Muscle layer of duodenum (tissue), 2 donors: ENCODE results near the gene CCDC192.

Experiments
- H3K27ac ChIP-seq: one replicate; pipeline ENCODE4 v1.7.0; 2013; ENCODE audit warnings: mild to moderate bottlenecking, low read length
- H3K27me3 ChIP-seq: one replicate; pipeline ENCODE4 v1.7.0; 2013; ENCODE audit warnings: low read depth, mild to moderate bottlenecking, control low read depth, low read length
- H3K36me3 ChIP-seq, 2 donors: one replicate each; pipeline ENCODE4 v1.7.0; 2013; ENCODE audit warnings: low read length in 2 of 2, control low read depth in 1 of 2, mild to moderate bottlenecking in 1 of 2; ENCODE audit not compliant: insufficient read depth in 2 of 2, control insufficient read depth in 1 of 2
- H3K4me1 ChIP-seq, 2 donors: one replicate each; pipeline ENCODE4 v1.7.0; 2013; ENCODE audit warnings: low read length in 2 of 2, mild to moderate bottlenecking in 2 of 2, control low read depth in 1 of 2, moderate library complexity in 1 of 2; ENCODE audit not compliant: insufficient read depth in 2 of 2, control insufficient read depth in 1 of 2
- H3K4me3 ChIP-seq, 2 donors: one replicate each; pipeline ENCODE4 v1.7.0; 2013; ENCODE audit warnings: low read length in 2 of 2, low read depth in 1 of 2, mild to moderate bottlenecking in 1 of 2
- H3K9me3 ChIP-seq, 2 donors: one replicate each; pipeline ENCODE4 v1.7.0; 2013; ENCODE audit warnings: low read length in 2 of 2, control low read depth in 1 of 2, mild to moderate bottlenecking in 1 of 2; ENCODE audit not compliant: control insufficient read depth in 1 of 2
- donor health status: healthy.

CCDC192 gene

GRCh38 chr5:127680595-127680994, 22.6 kb upstream of the CCDC192 start:
- Histone ChIP-seq H3K27me3 (no peaks in the 10 kb centered on the region), H3K36me3 (no peaks in the 10 kb centered on the region), H3K4me3 (no peak overlapping the region)

GRCh38 chr5:127683008-127683407, 20.2 kb upstream of the CCDC192 start:
- H3K4me1 ChIP-seq: no peaks in the 10 kb centered on the region
- no peak overlapping the region for H3K4me3 ChIP-seq
- H3K27ac ChIP-seq: no peak overlapping the region
- no peaks in the 10 kb centered on the region for H3K36me3 ChIP-seq
- H3K9me3 ChIP-seq: no peaks in the 10 kb centered on the region
- H3K27me3 ChIP-seq: no peaks in the 10 kb centered on the region

More at GRCh38 chr5:127680595-127680994, 22.6 kb upstream of the CCDC192 start:
- Histone ChIP-seq H3K27ac (no peak overlapping the region), H3K4me1 (no peaks in the 10 kb centered on the region), H3K9me3 (no peaks in the 10 kb centered on the region)

- H3K4me1 ChIP-seq: no peaks in the 10 kb centered on the region
- H3K27ac ChIP-seq: no peak overlapping the region
- no peaks in the 10 kb centered on the region for H3K9me3 ChIP-seq
- H3K36me3 ChIP-seq: no peaks in the 10 kb centered on the region
- H3K4me3 ChIP-seq: no peak overlapping the region
- H3K27me3 ChIP-seq: no peaks in the 10 kb centered on the region
Measured at GRCh38 chr5:127684726-127685467, 18.3 kb upstream of the CCDC192 start.

GRCh38 chr5:127685662-127686061, 17.5 kb upstream of the CCDC192 start:
- Histone ChIP-seq H3K9me3 (no peaks in the 10 kb centered on the region), H3K27me3 (no peaks in the 10 kb centered on the region), H3K4me3 (no peak overlapping the region), H3K36me3 (no peaks in the 10 kb centered on the region), H3K27ac (no peak overlapping the region), H3K4me1 (no peaks in the 10 kb centered on the region)

GRCh38 chr5:127686424-127686823, 16.8 kb upstream of the CCDC192 start:
- Histone ChIP-seq H3K27me3 (no peaks in the 10 kb centered on the region), H3K4me3 (no peak overlapping the region), H3K27ac (no peak overlapping the region)

GRCh38 chr5:127694518-127695171, 8.5 kb upstream of the CCDC192 start:
- Histone ChIP-seq H3K27me3 (no peaks in the 10 kb centered on the region), H3K4me1 (no peaks in the 10 kb centered on the region), H3K27ac (no peak overlapping the region), H3K9me3 (no peaks in the 10 kb centered on the region), H3K36me3 (no peaks in the 10 kb centered on the region), H3K4me3 (no peak overlapping the region)

More at GRCh38 chr5:127686424-127686823, 16.8 kb upstream of the CCDC192 start:
- Histone ChIP-seq H3K4me1 (no peaks in the 10 kb centered on the region), H3K36me3 (no peaks in the 10 kb centered on the region), H3K9me3 (no peaks in the 10 kb centered on the region)

GRCh38 chr5:127695346-127695745, 7.8 kb upstream of the CCDC192 start:
- Histone ChIP-seq H3K27ac (no peak overlapping the region), H3K4me3 (no peak overlapping the region), H3K27me3 (no peaks in the 10 kb centered on the region), H3K9me3 (no peaks in the 10 kb centered on the region), H3K36me3 (no peaks in the 10 kb centered on the region), H3K4me1 (no peaks in the 10 kb centered on the region)

GRCh38 chr5:127696683-127697082, 6.5 kb upstream of the CCDC192 start:
- Histone ChIP-seq H3K4me3 (no peak overlapping the region), H3K36me3 (no peaks in the 10 kb centered on the region), H3K9me3 (no peaks in the 10 kb centered on the region), H3K4me1 (no peaks in the 10 kb centered on the region), H3K27me3 (no peaks in the 10 kb centered on the region), H3K27ac (no peak overlapping the region)

- H3K4me1 ChIP-seq: peaks cover 0 to 5% of the 10 kb centered on the region in 2 donors
- H3K27ac ChIP-seq: no peak overlapping the region
- no peaks in the 10 kb centered on the region for H3K9me3 ChIP-seq
- H3K27me3 ChIP-seq: no peaks in the 10 kb centered on the region
- no peaks in the 10 kb centered on the region for H3K36me3 ChIP-seq
- H3K4me3 ChIP-seq: no peak overlapping the region
Measured at GRCh38 chr5:127697894-127698600, 5.1 kb upstream of the CCDC192 start.

- H3K4me1 ChIP-seq: peaks cover 0 to 9% of the 10 kb centered on the region in 2 donors
- H3K4me3 ChIP-seq: no peak overlapping the region
- no peaks in the 10 kb centered on the region for H3K9me3 ChIP-seq
- H3K36me3 ChIP-seq: no peaks in the 10 kb centered on the region
- no peaks in the 10 kb centered on the region for H3K27me3 ChIP-seq
- no peak overlapping the region for H3K27ac ChIP-seq
Measured at GRCh38 chr5:127699416-127699815, 3.8 kb upstream of the CCDC192 start.

- Histone ChIP-seq H3K9me3 (no peaks in the 10 kb centered on the region), H3K4me3 (no peak overlapping the region), H3K36me3 (no peaks in the 10 kb centered on the region)
Measured at GRCh38 chr5:127700237-127700766, 2.9 kb upstream of the CCDC192 start.

More at GRCh38 chr5:127700237-127700766, 2.9 kb upstream of the CCDC192 start:
- H3K27me3 ChIP-seq: no peaks in the 10 kb centered on the region
- H3K4me1 ChIP-seq: peaks cover 0 to 9% of the 10 kb centered on the region in 2 donors
- H3K27ac ChIP-seq: no peak overlapping the region
